Measurements from ENCODE around the gene PHACTR1. TPM values are rescaled to one million over a fixed set of nuclear protein-coding genes. Genes with fewer than 3 reads are reported as not detected.
"Not testable (repeated sequence)": the region's sequence is repeated elsewhere in the genome, so short reads cannot be mapped to it uniquely, and the experiment has no call there.

PHACTR1 gene
- total RNA-seq, 5 donors from 2014 or later (not counting 1 experiment from before 2014, with no cell fraction given): 0.63 to 2.6 (median 1.1) TPM

- no peaks in the 10 kb centered on the region for H3K9me3 ChIP-seq
- Mint-ChIP-seq H3K27me3 (peaks cover 0 to 25% of the 10 kb centered on the region in 2 donors), H3K27ac (no peak overlapping the region), H3K9me3 (peaks cover 0 to 4% (median 0%) of the 10 kb centered on the region in 3 donors), H3K4me1 (no peaks in the 10 kb centered on the region), H3K4me3 (no peak overlapping the region), H3K36me3 (no peaks in the 10 kb centered on the region)
- H3K36me3 ChIP-seq (ENCODE audit: control insufficient read depth in 2 of 2, extremely low read depth in 1 of 2, insufficient read depth in 1 of 2, low read length in 1 of 2): no peaks in the 10 kb centered on the region
- H3K27ac ChIP-seq (ENCODE audit: low read length): no peak overlapping the region
- no peaks in the 10 kb centered on the region for H3K27me3 ChIP-seq (replicated peaks in 1 of 2; ENCODE audit: control insufficient read depth in 2 of 2, extremely low read depth in 1 of 2, insufficient read depth in 2 of 2, low read length in 1 of 2)
- no peak for ATAC-seq (replicated peaks in 1 of 4)
- no peak overlapping the region for H3K4me3 ChIP-seq (ENCODE audit: control insufficient read depth in 1 of 2, extremely low read depth in 1 of 2, low read length in 1 of 2)
- ChIA-PET POLR2A (no interaction called here), CTCF (no interaction called here)
- DNase-seq: no peak
- no peaks in the 10 kb centered on the region for H3K4me1 ChIP-seq (ENCODE audit: control insufficient read depth in 1 of 2, extremely low read depth in 1 of 2, insufficient read depth in 2 of 2, low read length in 2 of 2)
- WGBS (ENCODE audit: insufficient coverage): no CpG with 5 or more reads among the region's 3 CpGs
Measured at GRCh38 chr6:12719017-12719416, 2.5 kb downstream of the PHACTR1 start.

- H3K27ac ChIP-seq (ENCODE audit: low read length): no peak overlapping the region
- H3K9me3 ChIP-seq: no peaks in the 10 kb centered on the region
- no peak overlapping the region for H3K4me3 Mint-ChIP-seq
- DNase-seq (no peak), ATAC-seq (replicated peaks in 1 of 4) (no peak)
- peaks cover 0 to 4% (median 0%) of the 10 kb centered on the region in 3 donors for H3K9me3 Mint-ChIP-seq
- no peaks in the 10 kb centered on the region for H3K36me3 ChIP-seq (ENCODE audit: control insufficient read depth in 2 of 2, extremely low read depth in 1 of 2, insufficient read depth in 1 of 2, low read length in 1 of 2)
- peaks cover 0 to 27% of the 10 kb centered on the region in 2 donors for H3K27me3 Mint-ChIP-seq
- H3K27ac Mint-ChIP-seq: no peak overlapping the region
- no peaks in the 10 kb centered on the region for H3K4me1 Mint-ChIP-seq
- ChIA-PET CTCF (no interaction called here), POLR2A (no interaction called here)
- 83% methylated on average over 7 of the region's 7 CpGs for WGBS (ENCODE audit: insufficient coverage)
- no peak overlapping the region for H3K4me3 ChIP-seq (ENCODE audit: control insufficient read depth in 1 of 2, extremely low read depth in 1 of 2, low read length in 1 of 2)
- no peaks in the 10 kb centered on the region for H3K36me3 Mint-ChIP-seq
- no peaks in the 10 kb centered on the region for H3K4me1 ChIP-seq (ENCODE audit: control insufficient read depth in 1 of 2, extremely low read depth in 1 of 2, insufficient read depth in 2 of 2, low read length in 2 of 2)
- no peaks in the 10 kb centered on the region for H3K27me3 ChIP-seq (replicated peaks in 1 of 2; ENCODE audit: control insufficient read depth in 2 of 2, extremely low read depth in 1 of 2, insufficient read depth in 2 of 2, low read length in 1 of 2)
Measured at GRCh38 chr6:12720310-12720709, 3.7 kb downstream of the PHACTR1 start.

GRCh38 chr6:12725263-12725662 lies 8.7 kb downstream of the PHACTR1 start:
- H3K27me3 Mint-ChIP-seq: peaks cover 4 to 27% of the 10 kb centered on the region in 2 donors
- no peak overlapping the region for H3K4me3 ChIP-seq (ENCODE audit: control insufficient read depth in 1 of 2, extremely low read depth in 1 of 2, low read length in 1 of 2)
- no peaks in the 10 kb centered on the region for H3K36me3 Mint-ChIP-seq
- H3K4me1 ChIP-seq (ENCODE audit: control insufficient read depth in 1 of 2, extremely low read depth in 1 of 2, insufficient read depth in 2 of 2, low read length in 2 of 2): no peaks in the 10 kb centered on the region
- H3K4me3 Mint-ChIP-seq: no peak overlapping the region
- ChIA-PET CTCF (no interaction called here), POLR2A (no interaction called here)
- no peak overlapping the region for H3K27ac Mint-ChIP-seq
- no peak overlapping the region for H3K27ac ChIP-seq (ENCODE audit: low read length)
- DNase-seq (no peak), ATAC-seq (replicated peaks in 1 of 4) (no peak)
- peaks cover 0 to 2% of the 10 kb centered on the region in 2 experiments for H3K27me3 ChIP-seq (replicated peaks in 1 of 2; ENCODE audit: control insufficient read depth in 2 of 2, extremely low read depth in 1 of 2, insufficient read depth in 2 of 2, low read length in 1 of 2)
- H3K36me3 ChIP-seq (ENCODE audit: control insufficient read depth in 2 of 2, extremely low read depth in 1 of 2, insufficient read depth in 1 of 2, low read length in 1 of 2): no peaks in the 10 kb centered on the region
- peaks cover 0 to 4% (median 0%) of the 10 kb centered on the region in 3 donors for H3K9me3 Mint-ChIP-seq
- 70% methylated on average over 1 of the region's 2 CpGs for WGBS (ENCODE audit: insufficient coverage)
- H3K9me3 ChIP-seq: no peaks in the 10 kb centered on the region
- H3K4me1 Mint-ChIP-seq: no peaks in the 10 kb centered on the region

- no peaks in the 10 kb centered on the region for H3K4me1 Mint-ChIP-seq
- POLR2A ChIA-PET: no interaction called here
Measured at GRCh38 chr6:12729467-12729866, 12.9 kb downstream of the PHACTR1 start.

GRCh38 chr6:12730809-12731208 lies 14.2 kb downstream of the PHACTR1 start:
- H3K4me1 ChIP-seq (ENCODE audit: control insufficient read depth in 1 of 2, extremely low read depth in 1 of 2, insufficient read depth in 2 of 2, low read length in 2 of 2); H3K36me3 Mint-ChIP-seq; H3K9me3 Mint-ChIP-seq; H3K36me3 ChIP-seq (ENCODE audit: control insufficient read depth in 2 of 2, extremely low read depth in 1 of 2, insufficient read depth in 1 of 2, low read length in 1 of 2); H3K27ac ChIP-seq (ENCODE audit: low read length); ATAC-seq (replicated peaks in 1 of 4); H3K9me3 ChIP-seq; H3K4me3 ChIP-seq (ENCODE audit: control insufficient read depth in 1 of 2, extremely low read depth in 1 of 2, low read length in 1 of 2); H3K4me1 Mint-ChIP-seq; H3K4me3 Mint-ChIP-seq; H3K27me3 ChIP-seq (replicated peaks in 1 of 2; ENCODE audit: control insufficient read depth in 2 of 2, extremely low read depth in 1 of 2, insufficient read depth in 2 of 2, low read length in 1 of 2); CTCF ChIA-PET; DNase-seq; H3K27ac Mint-ChIP-seq; POLR2A ChIA-PET: not testable (repeated sequence)
- WGBS (ENCODE audit: insufficient coverage): no CpG with 5 or more reads among the region's 2 CpGs
- peaks cover 4 to 21% of the 10 kb centered on the region in 2 donors for H3K27me3 Mint-ChIP-seq

More at GRCh38 chr6:12729467-12729866, 12.9 kb downstream of the PHACTR1 start:
- CTCF ChIA-PET: no interaction called here
- Histone ChIP-seq H3K27me3 (replicated peaks in 1 of 2; ENCODE audit: control insufficient read depth in 2 of 2, extremely low read depth in 1 of 2, insufficient read depth in 2 of 2, low read length in 1 of 2) (peaks cover 0 to 2% of the 10 kb centered on the region in 2 experiments), H3K27ac (ENCODE audit: low read length) (no peak overlapping the region), H3K9me3 (no peaks in the 10 kb centered on the region), H3K4me1 (ENCODE audit: control insufficient read depth in 1 of 2, extremely low read depth in 1 of 2, insufficient read depth in 2 of 2, low read length in 2 of 2) (no peaks in the 10 kb centered on the region), H3K4me3 (ENCODE audit: control insufficient read depth in 1 of 2, extremely low read depth in 1 of 2, low read length in 1 of 2) (no peak overlapping the region), H3K36me3 (ENCODE audit: control insufficient read depth in 2 of 2, extremely low read depth in 1 of 2, insufficient read depth in 1 of 2, low read length in 1 of 2) (no peaks in the 10 kb centered on the region)
- 64% methylated on average over 2 of the region's 4 CpGs for WGBS (ENCODE audit: insufficient coverage)
- H3K27me3 Mint-ChIP-seq: peaks cover 4 to 28% of the 10 kb centered on the region in 2 donors
- no peak for DNase-seq
- H3K9me3 Mint-ChIP-seq: peaks cover 0 to 4% (median 0%) of the 10 kb centered on the region in 3 donors
- no peaks in the 10 kb centered on the region for H3K36me3 Mint-ChIP-seq
- ATAC-seq (replicated peaks in 1 of 4): no peak
- no peak overlapping the region for H3K4me3 Mint-ChIP-seq
- H3K27ac Mint-ChIP-seq: no peak overlapping the region

GRCh38 chr6:12733876-12734275 lies 17.3 kb downstream of the PHACTR1 start:
- Mint-ChIP-seq H3K9me3 (peaks cover 4 to 6% (median 4%) of the 10 kb centered on the region in 3 donors), H3K4me1 (no peaks in the 10 kb centered on the region), H3K36me3 (no peaks in the 10 kb centered on the region), H3K4me3 (no peak overlapping the region), H3K27me3 (peaks cover 2 to 18% of the 10 kb centered on the region in 2 donors), H3K27ac (no peak overlapping the region)
- Histone ChIP-seq H3K4me3 (ENCODE audit: control insufficient read depth in 1 of 2, extremely low read depth in 1 of 2, low read length in 1 of 2) (no peak overlapping the region), H3K36me3 (ENCODE audit: control insufficient read depth in 2 of 2, extremely low read depth in 1 of 2, insufficient read depth in 1 of 2, low read length in 1 of 2) (no peaks in the 10 kb centered on the region), H3K4me1 (ENCODE audit: control insufficient read depth in 1 of 2, extremely low read depth in 1 of 2, insufficient read depth in 2 of 2, low read length in 2 of 2) (no peaks in the 10 kb centered on the region), H3K27ac (ENCODE audit: low read length) (no peak overlapping the region), H3K27me3 (replicated peaks in 1 of 2; ENCODE audit: control insufficient read depth in 2 of 2, extremely low read depth in 1 of 2, insufficient read depth in 2 of 2, low read length in 1 of 2) (no peaks in the 10 kb centered on the region), H3K9me3 (no peaks in the 10 kb centered on the region)
- DNase-seq (no peak), ATAC-seq (replicated peaks in 1 of 4) (no peak)
- WGBS (ENCODE audit: insufficient coverage): no CpG with 5 or more reads among the region's 6 CpGs
- ChIA-PET CTCF (no interaction called here), POLR2A (no interaction called here)

GRCh38 chr6:12735786-12736185 lies 19.2 kb downstream of the PHACTR1 start:
- Mint-ChIP-seq H3K4me3 (no peak overlapping the region), H3K9me3 (peaks cover 4 to 6% (median 4%) of the 10 kb centered on the region in 3 donors), H3K36me3 (no peaks in the 10 kb centered on the region), H3K27ac (no peak overlapping the region), H3K27me3 (peaks cover 0 to 12% of the 10 kb centered on the region in 2 donors), H3K4me1 (no peaks in the 10 kb centered on the region)
- Histone ChIP-seq H3K4me1 (ENCODE audit: control insufficient read depth in 1 of 2, extremely low read depth in 1 of 2, insufficient read depth in 2 of 2, low read length in 2 of 2) (no peaks in the 10 kb centered on the region), H3K27ac (ENCODE audit: low read length) (no peak overlapping the region), H3K36me3 (ENCODE audit: control insufficient read depth in 2 of 2, extremely low read depth in 1 of 2, insufficient read depth in 1 of 2, low read length in 1 of 2) (no peaks in the 10 kb centered on the region), H3K4me3 (ENCODE audit: control insufficient read depth in 1 of 2, extremely low read depth in 1 of 2, low read length in 1 of 2) (no peak overlapping the region), H3K27me3 (replicated peaks in 1 of 2; ENCODE audit: control insufficient read depth in 2 of 2, extremely low read depth in 1 of 2, insufficient read depth in 2 of 2, low read length in 1 of 2) (no peaks in the 10 kb centered on the region), H3K9me3 (no peaks in the 10 kb centered on the region)
- no peak for DNase-seq
- CTCF ChIA-PET: no interaction called here
- no CpG with 5 or more reads among the region's 1 CpG for WGBS (ENCODE audit: insufficient coverage)
- no peak for ATAC-seq (replicated peaks in 1 of 4)
- POLR2A ChIA-PET: no interaction called here
